ENCODE results near the gene YJEFN3.

Gene YJEFN3

DNA sequence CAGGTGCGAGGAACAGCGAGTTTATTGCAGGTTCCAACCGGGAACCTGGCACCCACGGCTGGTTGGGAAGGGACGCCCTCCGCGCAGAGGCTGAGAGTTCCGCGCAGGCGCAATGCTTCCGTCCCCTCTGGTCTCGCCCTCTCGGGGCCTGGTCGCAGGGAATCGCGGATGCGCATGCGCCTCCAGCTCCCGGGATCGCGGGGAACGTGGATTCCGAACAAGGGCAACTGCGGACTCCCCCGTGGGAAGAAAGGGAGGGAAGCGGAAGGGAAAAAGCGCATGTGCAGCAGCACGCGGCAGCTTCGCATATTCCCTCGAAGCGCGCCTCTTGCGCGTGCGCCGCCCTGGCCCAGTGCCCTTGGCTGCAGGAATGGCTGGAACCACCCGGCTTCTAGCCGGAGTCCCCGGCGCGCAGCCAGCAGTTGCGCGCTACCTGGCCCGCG is 14.5 kb upstream of the YJEFN3 start:
- Histone ChIP-seq H3F3A (ENCODE audit: control insufficient read depth, insufficient read depth) (peaks cover 5% of the 10 kb centered on the region; the same call in 1 of the 2 replicates), H3K27me3 (ENCODE audit: control insufficient read depth, low read length) (no peaks in the 10 kb centered on the region), H3K27ac (ENCODE audit: low read depth, low read length) (no peak overlapping the region), H3K79me2 (ENCODE audit: control insufficient read depth, low read length) (peaks cover 40% of the 10 kb centered on the region), H3K4me3 (ENCODE audit: low read length) (no peak overlapping the region), H3K36me3 (ENCODE audit: control insufficient read depth, low read length) (peaks cover 13% of the 10 kb centered on the region), H4K20me1 (ENCODE audit: control insufficient read depth, insufficient read depth, low read depth, low read length) (no peaks in the 10 kb centered on the region), H3K4me2 (ENCODE audit: low read length) (no peak overlapping the region), H3K4me1 (ENCODE audit: control insufficient read depth, low read length) (peaks cover 21% of the 10 kb centered on the region), H3K9me2 (replicated peaks; ENCODE audit: control insufficient read depth, low read length) (no peaks in the 10 kb centered on the region), H3K9me3 (ENCODE audit: control insufficient read depth, insufficient read depth, low read length) (no peaks in the 10 kb centered on the region)
- no peak for TF ChIP-seq EZH2phosphoT487 (IDR thresholded peaks at IDR 0.05; ENCODE audit: borderline replicate concordance, low read length)

DNA sequence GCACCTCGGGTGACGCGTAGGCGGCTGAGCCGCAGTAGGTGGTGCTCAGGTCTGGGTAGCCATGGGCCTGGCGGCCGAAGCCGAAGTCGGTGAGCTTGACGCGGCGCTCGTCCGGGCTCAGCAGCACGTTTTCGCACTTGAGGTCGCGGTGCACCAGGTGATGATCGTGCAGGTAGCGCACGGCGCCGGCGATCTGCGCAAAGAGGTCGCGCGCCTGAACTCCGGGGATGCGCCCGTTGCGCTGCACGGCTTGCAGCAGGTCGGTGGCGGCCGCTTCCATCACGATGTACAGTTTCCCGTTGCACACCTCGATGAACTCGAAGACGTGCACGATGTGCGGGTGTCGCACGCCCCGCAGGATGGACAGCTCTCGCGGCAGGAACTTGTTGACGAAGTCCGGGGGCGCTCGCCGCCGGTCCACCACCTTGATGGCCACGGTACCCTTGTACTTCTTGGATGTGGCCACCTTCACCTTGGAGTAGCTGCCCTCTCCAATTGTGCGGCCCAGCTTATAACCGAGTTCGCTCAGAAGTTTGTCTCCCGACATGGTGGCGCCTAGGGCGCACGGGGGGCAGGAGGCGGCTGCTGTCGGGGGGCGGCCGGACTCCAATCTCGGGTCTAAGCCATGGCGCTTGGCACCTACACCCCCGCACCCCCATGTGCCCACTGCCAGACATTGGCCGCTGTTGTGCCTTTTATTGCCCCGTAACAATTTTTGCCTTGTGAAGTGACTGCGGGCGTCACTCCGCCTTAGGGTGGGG is 13.7 kb upstream of the YJEFN3 start, which contains the start of gene TSSK6:
Gene TSSK6, minus strand, starts transcription at position 668 of the 761 bp plus-strand sequence. Its CDS starts 121 bp downstream, at position 547.
- Histone ChIP-seq H3K27me3 (ENCODE audit: control insufficient read depth, low read length) (no peaks in the 10 kb centered on the region), H3K4me2 (ENCODE audit: low read length) (peak within 1 kb of the TSS; percentile 91), H4K20me1 (ENCODE audit: control insufficient read depth, insufficient read depth, low read depth, low read length) (no peaks in the 10 kb centered on the region), H3F3A (ENCODE audit: control insufficient read depth, insufficient read depth) (peaks cover 5% of the 10 kb centered on the region; the same call in 1 of the 2 replicates), H3K4me3 (ENCODE audit: low read length) (peak within 1 kb of the TSS; percentile 90), H3K27ac (ENCODE audit: low read depth, low read length) (peak within 1 kb of the TSS; percentile 36), H3K4me1 (ENCODE audit: control insufficient read depth, low read length) (peaks cover 25% of the 10 kb centered on the region), H3K9me3 (ENCODE audit: control insufficient read depth, insufficient read depth, low read length) (no peaks in the 10 kb centered on the region), H3K9me2 (replicated peaks; ENCODE audit: control insufficient read depth, low read length) (no peaks in the 10 kb centered on the region), H3K36me3 (ENCODE audit: control insufficient read depth, low read length) (peaks cover 19% of the 10 kb centered on the region), H3K79me2 (ENCODE audit: control insufficient read depth, low read length) (peaks cover 48% of the 10 kb centered on the region)
- no peak for TF ChIP-seq EZH2phosphoT487 (IDR thresholded peaks at IDR 0.05; ENCODE audit: borderline replicate concordance, low read length)
- TF ChIP-seq, protein P1, sequence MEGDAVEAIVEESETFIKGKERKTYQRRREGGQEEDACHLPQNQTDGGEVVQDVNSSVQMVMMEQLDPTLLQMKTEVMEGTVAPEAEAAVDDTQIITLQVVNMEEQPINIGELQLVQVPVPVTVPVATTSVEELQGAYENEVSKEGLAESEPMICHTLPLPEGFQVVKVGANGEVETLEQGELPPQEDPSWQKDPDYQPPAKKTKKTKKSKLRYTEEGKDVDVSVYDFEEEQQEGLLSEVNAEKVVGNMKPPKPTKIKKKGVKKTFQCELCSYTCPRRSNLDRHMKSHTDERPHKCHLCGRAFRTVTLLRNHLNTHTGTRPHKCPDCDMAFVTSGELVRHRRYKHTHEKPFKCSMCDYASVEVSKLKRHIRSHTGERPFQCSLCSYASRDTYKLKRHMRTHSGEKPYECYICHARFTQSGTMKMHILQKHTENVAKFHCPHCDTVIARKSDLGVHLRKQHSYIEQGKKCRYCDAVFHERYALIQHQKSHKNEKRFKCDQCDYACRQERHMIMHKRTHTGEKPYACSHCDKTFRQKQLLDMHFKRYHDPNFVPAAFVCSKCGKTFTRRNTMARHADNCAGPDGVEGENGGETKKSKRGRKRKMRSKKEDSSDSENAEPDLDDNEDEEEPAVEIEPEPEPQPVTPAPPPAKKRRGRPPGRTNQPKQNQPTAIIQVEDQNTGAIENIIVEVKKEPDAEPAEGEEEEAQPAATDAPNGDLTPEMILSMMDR (IDR thresholded peaks at IDR 0.05; ENCODE audit: low read depth, low read length, poor library complexity, severe bottlenecking) = no peak

DNA sequence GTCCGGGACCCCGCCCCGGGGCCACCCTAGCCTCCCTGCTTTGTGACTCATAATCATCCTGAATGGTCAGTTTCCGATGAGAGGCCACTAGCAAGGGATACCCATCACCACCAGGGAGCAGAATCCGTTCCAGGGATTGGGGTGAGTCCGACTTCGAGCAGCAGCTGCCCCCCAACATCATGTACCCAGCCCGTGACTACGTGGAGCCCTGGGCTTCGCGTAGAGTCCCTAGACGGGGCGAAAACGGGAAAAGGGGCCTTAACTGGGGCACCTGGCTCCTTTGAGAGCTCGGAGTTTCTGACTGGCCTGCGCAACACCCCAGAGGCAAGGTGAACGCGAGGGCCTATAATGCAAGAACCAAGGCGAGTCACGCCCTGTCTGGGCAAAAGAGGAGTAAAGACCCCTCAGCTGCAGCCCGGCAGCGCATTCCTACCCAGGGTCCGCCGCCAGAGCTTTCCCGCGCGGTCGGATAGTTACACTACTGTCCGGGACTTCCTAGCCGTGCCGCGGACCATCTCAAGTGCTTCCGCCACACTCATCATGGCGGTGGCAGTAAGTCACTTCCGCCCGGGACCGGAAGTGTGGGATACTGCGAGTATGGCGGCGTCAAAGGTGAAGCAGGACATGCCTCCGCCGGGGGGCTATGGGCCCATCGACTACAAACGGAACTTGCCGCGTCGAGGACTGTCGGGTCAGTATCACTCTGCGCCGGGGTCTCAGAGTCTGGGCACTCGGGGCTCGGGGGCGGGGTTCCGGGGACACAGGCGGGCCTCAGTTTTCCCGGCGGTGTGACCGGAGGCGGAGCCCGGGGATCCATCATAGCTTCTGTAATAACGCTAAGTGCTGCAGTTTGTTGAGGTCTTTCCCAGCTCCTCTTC is 12.8 kb upstream of the YJEFN3 start, which contains the start of gene NDUFA13:
Gene NDUFA13, plus strand, starts transcription at position 584 of the 878 bp plus-strand sequence. Its CDS starts 14 bp downstream, at position 598.
- H3K36me3 ChIP-seq (ENCODE audit: control insufficient read depth, low read length) = peaks cover 26% of the 10 kb centered on the region
- peaks cover 56% of the 10 kb centered on the region for H3K79me2 ChIP-seq (ENCODE audit: control insufficient read depth, low read length)
- TF ChIP-seq, protein P1 (IDR thresholded peaks at IDR 0.05; ENCODE audit: low read depth, low read length, poor library complexity, severe bottlenecking) = no peak
- TF ChIP-seq EZH2phosphoT487 (IDR thresholded peaks at IDR 0.05; ENCODE audit: borderline replicate concordance, low read length) = no peak

More for the DNA sequence above, 12.8 kb upstream of the YJEFN3 start, which contains the start of gene NDUFA13:
- Histone ChIP-seq H3K4me2 (ENCODE audit: low read length) (peak within 1 kb of the TSS; percentile 91), H3K4me3 (ENCODE audit: low read length) (peak within 1 kb of the TSS; percentile 90), H3K9me3 (ENCODE audit: control insufficient read depth, insufficient read depth, low read length) (no peaks in the 10 kb centered on the region), H4K20me1 (ENCODE audit: control insufficient read depth, insufficient read depth, low read depth, low read length) (no peaks in the 10 kb centered on the region), H3K27me3 (ENCODE audit: control insufficient read depth, low read length) (no peaks in the 10 kb centered on the region), H3K4me1 (ENCODE audit: control insufficient read depth, low read length) (peaks cover 29% of the 10 kb centered on the region), H3K27ac (ENCODE audit: low read depth, low read length) (peak within 1 kb of the TSS; percentile 36), H3F3A (ENCODE audit: control insufficient read depth, insufficient read depth) (peaks cover 5% of the 10 kb centered on the region; the same call in 1 of the 2 replicates), H3K9me2 (replicated peaks; ENCODE audit: control insufficient read depth, low read length) (no peaks in the 10 kb centered on the region)
